Middle frontal gyrus (tissue), 1 donor: ENCODE measurements around the gene LRBA.
"Not testable (repeated sequence)": the region's sequence is repeated elsewhere in the genome, so short reads cannot be mapped to it uniquely, and the experiment has no call there.

ENCODE experiments used
- DNase-seq: peaks from one replicate; pipeline ENCODE4 v3.0.0-alpha.2; 2015; ENCODE audit warnings: low spot score; ENCODE audit errors: extremely low spot score

LRBA gene

DNA sequence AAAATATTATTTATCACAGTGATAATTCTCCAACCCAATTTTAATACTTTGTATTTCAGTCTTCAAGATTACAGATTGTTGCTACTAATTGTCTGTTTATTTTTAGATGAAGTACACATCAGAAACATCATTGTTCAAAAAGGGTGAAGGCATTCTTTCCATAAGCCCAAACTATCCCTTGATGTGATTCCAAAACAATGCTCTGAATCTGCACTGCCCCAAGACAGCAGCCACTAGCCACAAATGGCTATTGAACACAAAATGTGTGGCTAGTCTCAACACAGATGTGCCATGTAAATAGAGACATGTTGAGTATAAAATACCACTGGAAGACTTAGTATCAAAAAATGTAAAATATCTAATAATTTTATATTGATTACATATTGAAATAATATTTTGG is 583.9 kb downstream of the LRBA start:
- DNase-seq, result no peak

DNA sequence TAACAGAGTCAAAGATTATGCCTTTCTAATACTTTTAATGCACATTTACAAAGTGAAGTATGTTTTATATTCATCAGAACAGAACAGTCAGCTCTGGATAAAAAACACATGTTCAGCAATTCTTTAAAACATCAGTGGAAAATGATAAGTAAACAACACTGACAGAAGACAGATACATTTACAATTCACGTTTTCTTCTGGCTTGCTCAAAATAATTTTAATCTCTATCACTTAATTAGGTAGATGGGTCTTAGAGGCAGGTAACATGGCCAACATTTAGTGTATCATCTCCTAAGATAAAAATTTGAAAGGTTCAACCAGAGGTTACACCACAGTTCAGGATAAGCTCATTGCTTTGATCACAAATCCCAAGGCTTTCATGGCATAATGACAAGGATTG is 589.9 kb downstream of the LRBA start:
- DNase-seq, result no peak

DNA sequence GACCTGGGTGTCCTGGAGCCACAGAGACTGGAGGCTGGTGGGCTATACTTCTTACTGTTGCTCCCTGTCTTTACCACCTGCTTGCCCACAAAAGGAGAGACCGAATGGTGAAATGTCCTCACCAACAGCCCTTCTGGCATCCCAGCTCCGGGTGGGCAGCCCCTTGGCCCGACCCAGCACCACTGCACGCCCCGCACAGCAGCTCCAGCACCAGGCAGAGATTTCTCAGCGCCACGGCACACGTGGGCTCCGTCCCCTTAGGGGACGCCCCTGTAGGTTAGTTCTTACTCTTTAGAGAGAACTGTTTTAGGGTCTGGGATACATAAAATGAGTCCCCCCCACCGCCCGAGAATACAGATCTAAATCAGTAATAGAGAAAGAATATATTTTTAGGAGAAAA is 591.6 kb downstream of the LRBA start:
- no peak for DNase-seq

DNA sequence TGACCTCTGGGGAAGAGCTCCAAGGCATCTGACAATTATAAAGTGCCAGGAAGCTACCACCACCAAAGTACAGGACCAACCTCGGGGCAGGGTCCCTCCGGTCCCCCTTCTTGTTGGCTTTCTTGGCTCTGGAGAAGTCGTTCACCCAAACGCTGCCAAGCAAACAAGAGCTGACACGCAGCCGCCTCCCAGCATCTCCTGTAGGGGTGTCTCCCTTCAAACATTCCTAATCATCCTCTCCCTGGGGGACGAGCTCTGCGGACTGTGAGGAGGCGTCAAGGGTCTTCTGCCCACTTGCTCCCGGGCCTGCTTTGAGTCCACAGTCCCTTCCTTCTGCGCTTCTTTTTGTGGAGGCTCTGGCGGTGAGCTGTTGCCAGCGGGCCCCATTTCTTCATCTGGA is 592.0 kb downstream of the LRBA start:
- DNase-seq, result no peak

DNA sequence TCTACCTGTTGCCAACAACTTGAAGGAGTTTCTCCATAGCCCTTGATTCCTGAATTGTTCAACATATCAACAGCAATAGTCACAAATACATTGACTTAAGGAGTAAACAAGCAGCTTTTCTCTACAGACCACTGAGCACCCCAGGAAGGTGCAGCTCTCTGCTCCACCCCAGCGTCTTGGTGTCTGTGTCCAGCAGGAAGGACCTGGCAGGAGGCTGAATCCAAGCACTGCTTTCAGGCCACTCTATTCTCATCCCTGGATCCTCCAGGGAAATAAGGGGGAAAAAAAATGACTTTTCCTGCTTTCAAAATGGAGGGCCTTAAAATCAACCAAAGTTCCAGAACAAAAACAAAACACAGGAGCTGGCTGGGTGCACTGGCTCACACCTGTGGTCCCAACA is 593.5 kb downstream of the LRBA start:
- DNase-seq, result no peak

DNA sequence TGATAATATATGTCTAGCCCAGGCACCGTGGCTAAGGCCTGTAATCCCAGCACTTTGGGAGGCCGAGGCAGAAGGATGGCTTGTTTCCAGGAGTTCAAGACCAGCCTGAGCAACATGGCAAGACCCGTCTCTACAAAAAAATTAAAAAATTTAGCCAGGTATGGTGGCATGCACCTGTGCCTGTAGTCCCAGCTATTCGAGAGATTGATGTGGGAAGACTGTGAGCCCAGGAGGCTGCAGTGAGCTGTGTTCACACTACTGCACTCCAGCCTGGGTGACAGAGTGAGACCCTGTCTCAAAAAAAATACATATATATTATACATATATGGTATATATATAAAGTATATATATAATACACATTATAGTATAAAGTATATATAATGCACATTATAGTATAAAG is 595.1 kb downstream of the LRBA start:
- DNase-seq, result no peak

DNA sequence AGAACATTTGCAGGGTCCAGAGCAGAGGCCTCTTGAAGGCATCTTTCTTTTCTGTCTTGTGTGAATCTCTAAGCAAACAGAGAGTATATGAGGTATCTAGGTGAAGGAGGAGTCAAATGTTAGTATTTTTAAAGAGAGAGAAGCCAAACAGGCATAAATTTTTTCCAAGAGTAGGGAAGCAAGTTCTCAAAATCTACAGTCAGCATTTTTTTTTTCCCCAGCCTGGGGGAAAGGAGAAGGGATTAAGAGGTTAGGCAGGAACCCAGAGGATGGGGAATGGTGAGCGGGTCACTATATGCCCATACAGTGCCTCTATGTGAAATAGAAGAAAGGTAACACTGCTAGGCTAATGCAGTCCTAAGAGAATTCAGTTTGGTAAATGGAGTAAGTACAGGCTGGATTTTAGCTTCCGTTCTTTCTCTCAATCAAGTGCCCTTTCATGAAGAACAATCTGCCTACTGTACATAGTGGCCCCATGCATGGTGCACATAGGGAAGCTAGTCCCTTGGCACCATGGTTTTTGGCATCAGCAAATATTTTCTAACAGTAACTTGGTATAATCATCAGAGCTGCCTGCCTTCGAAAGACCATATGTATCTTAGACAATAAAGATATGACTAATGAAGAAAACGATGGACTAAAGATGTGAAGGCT is 596.2 kb downstream of the LRBA start:
- DNase-seq, result no peak

DNA sequence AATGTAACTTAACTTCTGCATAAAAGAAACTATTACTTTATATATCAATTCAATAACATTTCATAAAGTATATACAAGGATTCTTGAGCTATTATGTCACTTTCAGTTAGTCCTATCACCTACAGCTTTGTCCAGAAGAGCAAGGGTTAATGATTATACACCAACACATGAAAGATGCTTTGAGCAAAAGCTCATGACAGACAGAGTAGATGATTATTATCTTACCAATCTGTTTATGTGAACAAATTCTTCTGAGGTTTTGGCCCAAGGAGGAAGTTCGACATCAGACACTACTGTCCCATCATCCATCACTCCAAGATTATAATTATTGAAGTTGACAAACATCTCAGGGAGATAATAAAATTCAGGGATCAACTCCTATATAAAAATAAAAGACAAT is 599.9 kb downstream of the LRBA start:
- DNase-seq, result no peak

DNA sequence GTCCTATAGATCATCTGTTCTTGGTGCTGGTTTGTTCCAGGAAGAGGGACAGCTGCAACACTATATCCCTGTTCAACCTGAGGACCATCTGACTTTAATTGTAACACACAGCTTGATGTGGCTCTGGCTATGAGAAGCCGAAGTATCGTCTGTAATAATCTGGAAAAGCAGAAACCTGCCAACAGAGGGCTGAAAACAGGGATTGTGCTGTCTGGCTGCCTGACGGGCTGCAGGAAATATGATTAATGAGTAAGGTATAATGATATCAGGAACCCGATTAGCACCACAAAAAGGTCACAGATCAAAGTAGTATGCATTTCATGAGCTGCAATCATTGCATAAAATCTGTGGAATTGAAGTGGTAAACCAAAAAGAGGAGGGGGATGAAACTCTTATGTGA is 603.6 kb downstream of the LRBA start:
- DNase-seq, result no peak

DNA sequence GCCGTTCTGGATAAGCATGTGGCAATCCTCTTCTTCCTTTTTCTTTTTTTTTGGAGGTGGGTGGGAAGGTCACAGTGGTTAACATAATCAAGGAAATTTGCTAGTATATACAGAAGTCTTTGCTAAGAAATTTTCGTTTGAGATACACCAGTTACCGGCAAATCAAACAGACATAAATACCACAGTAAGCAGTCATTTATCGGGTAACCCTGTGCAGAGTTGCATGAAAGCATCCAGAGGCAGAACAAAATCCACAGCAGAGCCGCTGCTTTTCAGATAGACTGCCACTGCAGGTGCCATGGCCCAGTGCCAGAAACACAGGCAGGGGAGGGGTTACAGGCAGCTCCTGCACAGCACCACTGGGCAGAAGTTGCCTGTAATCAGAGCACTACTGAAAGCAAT is 612.2 kb downstream of the LRBA start:
- no peak for DNase-seq

DNA sequence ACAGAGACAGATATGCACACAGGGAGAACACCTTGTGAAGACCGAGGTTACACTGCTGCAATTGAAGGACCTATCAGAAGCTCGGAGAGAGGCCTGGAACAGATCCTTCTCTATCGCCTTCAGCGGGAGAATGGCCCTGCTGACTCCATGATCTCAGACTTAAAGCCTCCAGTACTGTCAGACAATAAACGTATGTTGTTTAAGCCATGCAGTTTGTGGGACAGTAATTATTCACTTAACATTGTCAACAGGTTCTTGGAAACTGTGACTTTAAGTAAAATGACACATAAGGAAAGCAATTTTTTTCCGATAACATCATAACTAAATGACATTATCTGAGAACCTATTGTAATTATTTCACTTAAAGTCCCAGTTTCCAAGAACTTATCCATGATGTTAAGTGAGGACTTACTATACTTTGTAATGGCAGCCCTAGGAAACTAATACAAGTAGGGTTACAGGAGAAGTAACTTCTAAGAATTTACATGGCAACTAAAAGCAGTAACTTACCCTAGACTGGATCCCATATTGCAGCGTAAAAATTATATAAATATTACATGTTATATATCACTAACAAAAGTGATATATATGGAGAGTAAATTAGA is 613.9 kb downstream of the LRBA start:
- DNase-seq, result no peak

DNA sequence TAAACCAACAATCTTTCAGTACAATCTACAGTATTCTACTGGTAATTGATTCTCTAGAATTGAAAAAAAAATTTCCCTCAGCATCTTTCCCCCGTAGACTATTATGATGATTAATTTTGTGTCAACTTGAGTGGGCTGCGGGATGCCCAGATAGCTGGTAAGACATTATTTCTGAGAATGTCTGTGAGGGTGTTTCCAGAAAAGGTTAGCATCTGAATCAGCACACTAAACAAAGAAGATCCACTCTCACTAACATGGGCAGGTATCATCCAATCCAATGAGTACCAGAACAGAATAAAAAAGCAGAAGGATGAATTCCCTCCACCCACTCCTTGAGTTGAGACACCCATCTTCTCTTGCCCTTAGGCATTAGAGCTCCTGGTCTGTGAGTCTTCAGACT is 619.2 kb downstream of the LRBA start:
- DNase-seq, result no peak

DNA sequence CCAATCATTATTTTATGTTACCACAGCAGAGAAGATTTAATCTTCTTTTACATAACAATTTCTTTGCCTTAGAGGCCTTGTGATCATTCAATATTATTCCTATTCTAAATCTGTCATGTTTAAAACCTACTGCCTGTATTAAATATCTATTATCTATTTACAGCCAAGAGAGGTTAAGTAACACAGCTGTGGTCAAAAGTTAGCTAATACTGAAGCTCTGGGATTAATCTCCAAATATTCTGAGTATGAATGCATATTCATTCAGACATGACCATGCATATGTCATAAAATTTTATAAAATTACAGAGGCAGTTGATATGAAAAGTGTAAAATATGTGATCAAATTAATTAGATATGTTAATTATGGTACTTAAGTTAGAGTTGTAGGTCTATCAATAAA is 621.0 kb downstream of the LRBA start:
- DNase-seq, result no peak

DNA sequence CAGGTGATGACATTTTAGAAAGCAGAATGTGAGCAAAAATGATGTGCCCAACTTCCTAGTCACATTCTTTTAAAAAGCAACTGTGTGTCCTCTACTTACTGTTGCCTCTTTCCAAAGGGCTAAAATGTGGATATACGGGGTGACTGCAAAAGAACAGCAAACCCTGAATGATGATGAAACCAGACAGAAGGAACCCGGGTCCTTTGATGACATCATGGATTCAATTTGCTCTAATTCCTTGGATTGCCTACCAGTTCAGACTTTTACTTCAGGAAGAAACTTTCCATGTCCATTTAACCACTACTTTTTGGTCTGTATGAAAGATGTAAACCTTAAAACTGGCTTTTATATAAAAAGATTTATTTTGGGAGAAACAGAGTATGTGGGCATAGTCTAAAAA is 624.0 kb downstream of the LRBA start:
- DNase-seq, result no peak

DNA sequence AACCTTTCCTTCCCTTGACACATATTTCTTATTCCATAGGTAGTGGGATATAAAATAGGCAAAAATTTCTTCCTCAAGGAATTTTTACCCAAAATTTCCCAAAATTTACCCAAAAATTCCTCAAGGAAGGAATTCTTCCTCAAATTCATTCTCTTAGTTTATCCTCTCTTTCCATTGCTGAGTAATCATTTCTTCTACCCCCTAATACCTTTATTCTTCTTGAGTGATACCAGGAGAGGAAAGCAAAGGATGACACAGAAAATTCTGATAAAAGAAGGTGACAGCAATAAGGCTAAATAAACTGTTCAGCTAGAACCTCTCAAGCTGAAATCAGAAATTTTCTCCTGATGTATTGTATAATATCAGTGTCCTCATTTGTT is 624.6 kb downstream of the LRBA start:
- no peak for DNase-seq

DNA sequence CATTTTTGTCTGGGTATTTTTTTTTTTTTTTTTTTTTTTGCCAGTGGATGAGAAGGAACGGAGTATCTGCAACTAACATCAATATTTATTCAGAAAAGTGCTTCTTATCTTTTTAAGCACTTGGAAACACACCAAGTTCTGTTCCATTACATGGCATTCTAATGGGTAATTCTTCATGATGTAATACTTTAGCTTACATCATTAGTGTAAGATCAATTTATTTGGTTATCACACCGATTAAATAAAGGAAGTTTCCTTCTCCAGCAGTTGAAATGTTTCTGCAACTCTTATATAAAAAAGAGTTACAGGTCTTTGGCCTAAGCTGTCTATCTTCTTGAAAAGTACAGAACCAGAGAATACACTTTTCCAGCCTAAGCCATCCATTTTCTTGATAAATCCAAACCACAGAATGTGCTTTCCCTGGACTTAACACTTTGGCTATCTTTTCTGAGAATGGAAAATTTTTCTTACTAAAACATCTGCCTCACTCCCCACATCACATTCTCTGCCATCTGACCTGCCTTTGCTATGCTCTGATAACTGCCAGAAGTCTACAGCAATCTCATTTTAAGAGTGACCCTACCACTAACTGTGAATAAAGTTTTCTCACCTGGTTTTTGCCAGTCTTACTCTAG is 625.1 kb downstream of the LRBA start:
- no peak for DNase-seq

DNA sequence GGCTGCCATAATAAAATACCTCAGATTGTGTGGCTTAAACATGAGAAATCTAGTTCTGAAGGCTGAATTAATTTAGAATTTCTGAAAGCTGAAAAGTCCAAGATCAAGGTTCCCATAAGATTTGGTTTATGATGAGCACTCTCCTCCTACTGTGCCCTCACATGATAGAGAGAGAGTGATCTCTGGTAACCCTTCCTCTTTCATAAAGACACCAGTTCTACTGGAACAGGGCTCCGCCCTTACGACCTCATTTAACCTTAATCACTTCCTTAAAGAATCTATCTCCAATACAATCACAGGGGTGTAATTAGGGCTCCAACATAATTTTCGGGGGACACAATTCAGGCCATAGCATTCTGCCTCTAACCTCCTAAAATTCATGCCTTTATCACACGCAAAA is 627.1 kb downstream of the LRBA start:
- no peak for DNase-seq

DNA sequence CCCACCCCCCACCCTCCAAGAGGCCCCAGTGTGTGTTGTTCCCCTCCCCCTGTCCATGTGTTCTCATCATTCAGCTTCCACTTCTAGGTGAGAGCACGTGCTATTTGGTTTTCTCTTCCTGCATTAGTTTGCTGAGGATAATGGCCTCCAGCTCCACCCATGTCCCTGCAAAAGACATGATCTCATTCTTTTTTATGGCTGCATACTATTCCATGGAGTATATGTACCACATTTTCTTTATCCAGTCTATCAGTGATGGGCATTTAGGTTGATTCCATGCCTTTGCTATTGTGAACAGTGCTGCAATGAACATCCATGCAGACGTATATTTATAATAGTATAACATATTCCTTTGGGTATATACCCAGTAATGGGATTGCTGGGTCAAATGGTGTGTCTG is 628.7 kb downstream of the LRBA start:
- not testable (repeated sequence) for DNase-seq

DNA sequence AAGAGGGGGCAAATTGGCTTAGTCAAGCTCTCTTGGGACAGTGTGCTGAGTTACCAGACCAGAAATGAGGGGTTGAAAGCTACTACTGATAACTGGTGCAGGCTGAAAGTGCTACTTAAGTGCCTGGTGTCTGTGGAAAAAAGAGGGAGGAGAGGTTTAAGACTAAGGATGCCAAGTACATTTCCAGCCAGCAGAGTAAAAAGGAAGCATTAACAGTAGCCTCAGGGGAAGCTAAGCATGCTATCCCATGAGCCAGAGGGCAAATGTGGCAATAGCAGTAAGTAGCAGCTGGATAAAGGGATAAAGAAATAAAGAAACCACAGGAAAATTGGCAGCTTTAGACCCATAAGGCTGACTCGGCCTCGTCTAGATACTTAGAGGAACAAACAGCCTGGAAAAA is 629.5 kb downstream of the LRBA start:
- DNase-seq, result no peak

DNA sequence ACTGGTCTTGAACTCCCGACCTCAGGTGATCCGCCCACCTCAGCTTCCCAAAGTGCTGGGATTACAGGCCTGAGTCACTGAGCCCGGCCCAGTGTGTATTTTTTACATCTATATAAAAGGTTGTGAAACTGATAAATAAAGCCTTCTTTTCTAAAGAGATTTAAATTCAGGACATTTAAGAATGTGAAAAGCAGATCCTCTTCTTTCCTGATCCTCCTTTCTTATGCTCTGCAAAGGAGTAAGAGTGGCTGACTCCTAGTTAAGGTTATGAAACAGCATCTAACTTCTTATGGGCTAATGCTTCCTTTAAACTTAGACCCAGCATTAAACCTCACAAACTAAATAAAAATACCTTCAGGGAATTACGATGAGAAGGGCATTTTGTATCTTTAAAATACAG is 630.8 kb downstream of the LRBA start:
- DNase-seq, result no peak

DNA sequence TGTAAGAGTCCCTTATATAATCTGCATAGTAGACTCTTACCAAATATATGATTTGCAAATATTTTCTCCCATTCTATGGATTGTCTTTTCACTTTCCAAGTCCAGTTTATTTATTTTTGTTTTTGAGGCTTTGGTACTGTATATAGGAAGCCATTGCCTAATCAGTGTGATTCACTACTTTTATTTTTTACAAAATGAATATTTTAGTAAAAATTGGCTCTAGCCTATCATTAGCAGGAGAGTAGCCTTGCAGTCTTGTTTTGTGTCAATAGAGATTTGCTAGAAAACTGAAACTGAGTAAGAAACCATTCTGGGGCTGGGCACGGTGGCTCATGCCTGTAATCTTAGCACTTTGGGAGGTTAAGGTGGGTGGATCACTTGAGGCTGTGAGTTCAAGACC is 633.1 kb downstream of the LRBA start:
- no peak for DNase-seq

DNA sequence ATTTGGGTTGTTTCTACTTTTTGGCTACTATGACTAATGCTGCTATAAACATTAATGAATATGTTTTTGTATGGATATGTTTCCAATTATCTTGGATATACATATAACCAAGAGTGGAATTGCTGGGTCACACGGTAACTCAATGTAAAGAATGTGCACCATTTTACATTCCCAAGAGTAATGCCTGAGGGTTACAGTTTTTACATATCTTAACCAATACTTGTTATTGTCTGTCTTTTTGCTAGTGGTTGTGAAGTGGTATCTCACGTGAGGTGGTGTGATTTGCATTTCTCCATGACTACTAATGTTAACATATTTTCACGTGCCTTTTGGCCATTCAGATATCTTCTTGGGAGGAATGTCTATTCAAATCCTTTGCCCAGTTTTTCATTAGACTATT is 633.5 kb downstream of the LRBA start:
- DNase-seq, result no peak

DNA sequence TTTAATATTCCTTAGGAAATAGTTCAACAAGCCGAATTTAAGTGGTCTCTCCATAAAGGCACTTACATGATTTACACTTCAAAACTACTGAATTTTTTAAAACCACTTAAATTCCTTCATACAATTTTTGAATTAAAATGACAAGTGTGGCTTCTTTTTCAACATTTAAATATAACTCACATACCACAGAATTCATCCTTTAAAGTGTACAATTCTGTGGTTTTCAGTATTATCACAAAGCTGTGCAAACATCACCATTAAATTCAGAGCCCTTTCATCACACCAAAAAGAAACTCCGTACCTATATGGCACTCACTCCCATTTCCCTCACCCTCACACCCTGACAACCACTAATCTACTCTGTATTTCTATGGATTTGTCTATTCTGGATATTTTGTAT is 634.0 kb downstream of the LRBA start:
- DNase-seq, result no peak
